ENCODE measurements around the gene TNFRSF19.

DNA sequence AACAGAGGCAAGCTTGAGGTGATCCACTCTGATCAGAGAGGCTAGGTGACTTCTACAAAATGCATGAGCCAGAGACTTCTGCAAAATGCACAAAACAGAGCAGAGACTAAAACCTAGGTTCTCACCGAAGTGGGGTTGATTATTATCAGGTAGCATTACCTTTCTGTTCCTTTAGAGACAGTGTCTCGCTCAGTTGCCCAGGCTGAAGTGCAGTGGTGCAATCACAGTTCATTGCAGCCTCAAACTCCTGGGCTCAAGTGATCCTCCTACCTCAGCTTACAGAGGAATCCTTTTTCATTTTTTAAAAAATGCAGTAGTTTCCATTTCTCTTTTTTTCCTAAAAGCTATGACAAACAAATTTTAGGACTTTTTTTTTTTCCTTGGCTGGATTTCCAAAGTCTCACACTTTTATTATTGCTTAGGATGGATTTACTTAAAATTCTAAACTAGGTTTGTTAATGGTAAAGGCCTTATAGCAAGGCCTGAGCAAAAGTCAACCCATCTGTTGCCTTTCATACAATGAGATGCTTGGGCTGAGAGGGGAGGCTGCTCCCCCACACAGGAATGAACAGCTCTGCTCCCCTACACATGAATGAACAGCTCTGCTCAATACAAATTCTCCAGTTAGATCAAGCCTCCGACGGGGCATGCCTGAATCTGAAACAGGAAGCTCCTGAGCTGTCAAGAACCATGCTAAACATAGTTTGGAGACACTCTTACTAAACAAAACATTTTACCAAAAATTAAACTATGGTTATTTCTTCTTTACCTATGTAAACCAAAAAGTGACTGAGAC, 18.8 kb upstream of the TNFRSF19 start:
- TF ChIP-seq SNAI2 (CRISPR knock-in tag; IDR thresholded peaks at IDR 0.05) (no peak), CSDC2 (CRISPR knock-in tag; IDR thresholded peaks at IDR 0.05) (no peak), OSR1 (CRISPR knock-in tag; IDR thresholded peaks at IDR 0.05) (no peak)
- TF ChIP-seq, protein P1, sequence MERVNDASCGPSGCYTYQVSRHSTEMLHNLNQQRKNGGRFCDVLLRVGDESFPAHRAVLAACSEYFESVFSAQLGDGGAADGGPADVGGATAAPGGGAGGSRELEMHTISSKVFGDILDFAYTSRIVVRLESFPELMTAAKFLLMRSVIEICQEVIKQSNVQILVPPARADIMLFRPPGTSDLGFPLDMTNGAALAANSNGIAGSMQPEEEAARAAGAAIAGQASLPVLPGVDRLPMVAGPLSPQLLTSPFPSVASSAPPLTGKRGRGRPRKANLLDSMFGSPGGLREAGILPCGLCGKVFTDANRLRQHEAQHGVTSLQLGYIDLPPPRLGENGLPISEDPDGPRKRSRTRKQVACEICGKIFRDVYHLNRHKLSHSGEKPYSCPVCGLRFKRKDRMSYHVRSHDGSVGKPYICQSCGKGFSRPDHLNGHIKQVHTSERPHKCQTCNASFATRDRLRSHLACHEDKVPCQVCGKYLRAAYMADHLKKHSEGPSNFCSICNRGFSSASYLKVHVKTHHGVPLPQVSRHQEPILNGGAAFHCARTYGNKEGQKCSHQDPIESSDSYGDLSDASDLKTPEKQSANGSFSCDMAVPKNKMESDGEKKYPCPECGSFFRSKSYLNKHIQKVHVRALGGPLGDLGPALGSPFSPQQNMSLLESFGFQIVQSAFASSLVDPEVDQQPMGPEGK (CRISPR knock-in tag; IDR thresholded peaks at IDR 0.05; ENCODE audit: borderline replicate concordance), result no peak
- TF ChIP-seq, protein P2, sequence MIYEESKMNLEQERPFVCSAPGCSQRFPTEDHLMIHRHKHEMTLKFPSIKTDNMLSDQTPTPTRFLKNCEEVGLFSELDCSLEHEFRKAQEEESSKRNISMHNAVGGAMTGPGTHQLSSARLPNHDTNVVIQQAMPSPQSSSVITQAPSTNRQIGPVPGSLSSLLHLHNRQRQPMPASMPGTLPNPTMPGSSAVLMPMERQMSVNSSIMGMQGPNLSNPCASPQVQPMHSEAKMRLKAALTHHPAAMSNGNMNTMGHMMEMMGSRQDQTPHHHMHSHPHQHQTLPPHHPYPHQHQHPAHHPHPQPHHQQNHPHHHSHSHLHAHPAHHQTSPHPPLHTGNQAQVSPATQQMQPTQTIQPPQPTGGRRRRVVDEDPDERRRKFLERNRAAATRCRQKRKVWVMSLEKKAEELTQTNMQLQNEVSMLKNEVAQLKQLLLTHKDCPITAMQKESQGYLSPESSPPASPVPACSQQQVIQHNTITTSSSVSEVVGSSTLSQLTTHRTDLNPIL (CRISPR knock-in tag; IDR thresholded peaks at IDR 0.05; ENCODE audit: low read depth), result no peak
